GM12878 (cell line): ENCODE data around the gene LRRIQ4. TPM values are rescaled to one million over a fixed set of nuclear protein-coding genes. Genes with fewer than 3 reads are reported as not detected.

Experiments
- NFIC ChIP-seq: IDR thresholded peaks from 2 replicates; pipeline ENCODE4 v1.6.1; 2012; ENCODE audit warnings: low read depth, mild to moderate bottlenecking, inconsistent platforms, low read length, moderate library complexity
- RFX5 ChIP-seq: IDR thresholded peaks from 2 replicates; pipeline ENCODE4 v1.6.1; 2011; ENCODE audit warnings: low read depth, low read length, improper control_type of control experiment
- TCF7 ChIP-seq: IDR thresholded peaks from 2 replicates; pipeline ENCODE4 v1.6.1; 2014; ENCODE audit warnings: antibody characterized with exemption, borderline replicate concordance
- ZNF384 ChIP-seq: IDR thresholded peaks from 2 replicates; pipeline ENCODE4 v1.6.1; 2012; ENCODE audit warnings: low read depth, mild to moderate bottlenecking, low read length, improper control_type of control experiment, borderline replicate concordance
- polyA plus RNA-seq, 11 experiments: library from polyadenylated mRNA; depleted of rRNA in 4 of 11; unstranded in 6 of 11; stranded (reverse) in 5 of 11; fragments of >200 nt; fragmentation: Nextera tagmentation in 4 of 11; fragmentation: Illumina TruSeq in 1 of 11; extraction: Ambion mirVana in 4 of 11; extraction: Trizol in 1 of 11; gene quantifications; 1 replicate in 1 of 11; 2 replicates in 10 of 11; pipeline versions ENCODE4 v1.2.1 to v1.2.3, GENCODE V29; 2011 to 2016; ENCODE audit warnings: inconsistent platforms in 2 of 11, missing spikeins in 2 of 11, low read depth in 1 of 11
- total RNA-seq, 4 experiments: library from RNA; depleted of rRNA in 3 of 4; stranded (reverse); fragments of >200 nt in 3 of 4; fragmentation: Illumina TruSeq in 1 of 4; extraction: Trizol in 1 of 4; gene quantifications; 2 replicates each; pipeline versions ENCODE4 v1.2.1 to v1.2.3, GENCODE V29; 2013 to 2021

Gene LRRIQ4
- total and polyA plus RNA-seq, 10 of the 15 experiments (the other 5 are each of a cell fraction or from before 2014, with no cell fraction given) = 0.06 to 0.21 (median 0.14) TPM; not detected in 3

DNA sequence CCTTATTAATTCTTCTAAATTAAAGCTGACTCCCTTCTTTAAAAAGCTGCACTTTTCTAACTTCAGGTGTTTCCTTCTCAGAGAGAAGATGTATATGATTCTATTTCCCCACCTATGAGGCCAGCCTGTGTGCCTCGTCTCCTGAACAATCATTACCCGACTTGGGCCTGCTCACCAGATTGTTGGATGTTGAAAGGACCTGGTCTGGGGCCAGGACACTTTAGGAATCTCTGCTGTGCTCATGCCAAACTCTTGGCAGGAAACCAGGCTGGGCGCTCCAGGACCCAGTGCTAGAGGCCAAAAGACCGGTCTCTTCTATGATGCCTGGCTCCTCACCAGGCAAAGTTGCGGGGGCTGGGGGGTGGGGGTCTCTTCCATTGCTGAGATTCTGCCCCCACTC is 74.0 kb downstream of the LRRIQ4 start (continued):
- TF ChIP-seq RFX5 (no peak), ZNF384 (no peak), NFIC (no peak), TCF7 (no peak)

Other genes with a start within 250 kb of the LRRIQ4 start
Only the 7 nearest of the 9 such genes appear.
- not detected in 2 replicates for gene MECOM, start 149.2 kb upstream of the LRRIQ4 start, total RNA-seq (2014; rRNA removed)
- gene MECOM, start 149.2 kb upstream of the LRRIQ4 start, total RNA-seq (2014; rRNA removed; fragmentation: Illumina TruSeq; extraction: Trizol) = not detected in 2 replicates
- 0.03 and 0.13 TPM in 2 replicates for gene MECOM, start 149.2 kb upstream of the LRRIQ4 start, total RNA-seq (2021)
- not detected in 2 replicates for gene MECOM, start 149.2 kb upstream of the LRRIQ4 start, polyA plus RNA-seq (2011; rRNA removed)
- gene MECOM, start 149.2 kb upstream of the LRRIQ4 start, polyA plus RNA-seq (2014; fragmentation: Illumina TruSeq; extraction: Trizol) = not detected in 2 replicates
- gene MECOM, start 149.2 kb upstream of the LRRIQ4 start, polyA plus RNA-seq (2014; fragmentation: Nextera tagmentation; extraction: Ambion mirVana) = not detected
- not detected in 2 replicates for gene MECOM, start 149.2 kb upstream of the LRRIQ4 start, polyA plus RNA-seq (2014; rRNA removed)
- gene MECOM, start 149.2 kb upstream of the LRRIQ4 start, polyA plus RNA-seq (2016; fragmentation: Nextera tagmentation; extraction: Ambion mirVana) = not detected
- gene TERC, start 47.8 kb upstream of the LRRIQ4 start, total RNA-seq (2014; rRNA removed) = 119 and 125 TPM in 2 replicates
- gene TERC, start 47.8 kb upstream of the LRRIQ4 start, total RNA-seq (2014; rRNA removed; fragmentation: Illumina TruSeq; extraction: Trizol) = 15.0 and 18.3 TPM in 2 replicates
- 11.1 and 13.7 TPM in 2 replicates for gene TERC, start 47.8 kb upstream of the LRRIQ4 start, total RNA-seq (2021)
- 0.43 TPM in 1 of 2 replicates, not detected in the other for gene TERC, start 47.8 kb upstream of the LRRIQ4 start, polyA plus RNA-seq (2011; rRNA removed)
- not detected in 2 replicates for gene TERC, start 47.8 kb upstream of the LRRIQ4 start, polyA plus RNA-seq (2014; fragmentation: Illumina TruSeq; extraction: Trizol)
- not detected for gene TERC, start 47.8 kb upstream of the LRRIQ4 start, polyA plus RNA-seq (2014; fragmentation: Nextera tagmentation; extraction: Ambion mirVana)
- gene TERC, start 47.8 kb upstream of the LRRIQ4 start, polyA plus RNA-seq (2014; rRNA removed) = 0.62 TPM in 1 of 2 replicates, not detected in the other
- 1 to 10 TPM in 1 of 2 experiments, under 1 TPM in 1; 0.59 to 1.3 TPM for gene TERC, start 47.8 kb upstream of the LRRIQ4 start, polyA plus RNA-seq (2016; fragmentation: Nextera tagmentation; extraction: Ambion mirVana)
- 0.11 TPM in 1 of 2 replicates, not detected in the other for gene ACTRT3, start 43.3 kb upstream of the LRRIQ4 start, total RNA-seq (2014; rRNA removed)
- 0.09 and 0.14 TPM in 2 replicates for gene ACTRT3, start 43.3 kb upstream of the LRRIQ4 start, total RNA-seq (2014; rRNA removed; fragmentation: Illumina TruSeq; extraction: Trizol)
- gene ACTRT3, start 43.3 kb upstream of the LRRIQ4 start, total RNA-seq (2021) = 0.11 and 0.31 TPM in 2 replicates
- gene ACTRT3, start 43.3 kb upstream of the LRRIQ4 start, polyA plus RNA-seq (2011; rRNA removed) = 0.04 and 0.05 TPM in 2 replicates
- 0.09 and 0.14 TPM in 2 replicates for gene ACTRT3, start 43.3 kb upstream of the LRRIQ4 start, polyA plus RNA-seq (2014; fragmentation: Illumina TruSeq; extraction: Trizol)
- gene ACTRT3, start 43.3 kb upstream of the LRRIQ4 start, polyA plus RNA-seq (2014; fragmentation: Nextera tagmentation; extraction: Ambion mirVana) = under 1 TPM in 1 of 2 experiments, not detected in 1; 0.02 TPM
- gene ACTRT3, start 43.3 kb upstream of the LRRIQ4 start, polyA plus RNA-seq (2014; rRNA removed) = 0.15 and 0.22 TPM in 2 replicates
- under 1 TPM; 0.24 to 0.58 TPM for gene ACTRT3, start 43.3 kb upstream of the LRRIQ4 start, polyA plus RNA-seq (2016; fragmentation: Nextera tagmentation; extraction: Ambion mirVana)
- 11.4 and 13.8 TPM in 2 replicates for gene MYNN, start 39.5 kb upstream of the LRRIQ4 start, total RNA-seq (2014; rRNA removed)
- gene MYNN, start 39.5 kb upstream of the LRRIQ4 start, total RNA-seq (2014; rRNA removed; fragmentation: Illumina TruSeq; extraction: Trizol) = 14.1 and 16.7 TPM in 2 replicates
- gene MYNN, start 39.5 kb upstream of the LRRIQ4 start, total RNA-seq (2021) = 9.9 and 11.7 TPM in 2 replicates
- 20.5 and 29.9 TPM in 2 replicates for gene MYNN, start 39.5 kb upstream of the LRRIQ4 start, polyA plus RNA-seq (2011; rRNA removed)
- gene MYNN, start 39.5 kb upstream of the LRRIQ4 start, polyA plus RNA-seq (2014; fragmentation: Illumina TruSeq; extraction: Trizol) = 13.9 and 19.5 TPM in 2 replicates
- 10 to 100 TPM; 14.9 to 16.7 TPM for gene MYNN, start 39.5 kb upstream of the LRRIQ4 start, polyA plus RNA-seq (2014; fragmentation: Nextera tagmentation; extraction: Ambion mirVana)
- 8.8 and 9.6 TPM in 2 replicates for gene MYNN, start 39.5 kb upstream of the LRRIQ4 start, polyA plus RNA-seq (2014; rRNA removed)
- 10 to 100 TPM; 18.3 to 18.8 TPM for gene MYNN, start 39.5 kb upstream of the LRRIQ4 start, polyA plus RNA-seq (2016; fragmentation: Nextera tagmentation; extraction: Ambion mirVana)
- gene LRRC34, start within 50 bp of the LRRIQ4 start, total RNA-seq (2014; rRNA removed) = 1.5 and 2.4 TPM in 2 replicates
- 2.0 and 2.3 TPM in 2 replicates for gene LRRC34, start within 50 bp of the LRRIQ4 start, total RNA-seq (2014; rRNA removed; fragmentation: Illumina TruSeq; extraction: Trizol)
- 0.97 and 1.5 TPM in 2 replicates for gene LRRC34, start within 50 bp of the LRRIQ4 start, total RNA-seq (2021)
- gene LRRC34, start within 50 bp of the LRRIQ4 start, polyA plus RNA-seq (2011; rRNA removed) = 0.24 and 0.71 TPM in 2 replicates
- gene LRRC34, start within 50 bp of the LRRIQ4 start, polyA plus RNA-seq (2014; fragmentation: Illumina TruSeq; extraction: Trizol) = 0.71 and 2.3 TPM in 2 replicates
- 1 to 10 TPM in 1 of 2 experiments, under 1 TPM in 1; 0.34 to 1.4 TPM for gene LRRC34, start within 50 bp of the LRRIQ4 start, polyA plus RNA-seq (2014; fragmentation: Nextera tagmentation; extraction: Ambion mirVana)
- 1.5 and 2.8 TPM in 2 replicates for gene LRRC34, start within 50 bp of the LRRIQ4 start, polyA plus RNA-seq (2014; rRNA removed)
- gene LRRC34, start within 50 bp of the LRRIQ4 start, polyA plus RNA-seq (2016; fragmentation: Nextera tagmentation; extraction: Ambion mirVana) = 1 to 10 TPM; 3.4 to 3.7 TPM
- gene LRRC31, start 57.1 kb downstream of the LRRIQ4 start, total RNA-seq (2014; rRNA removed) = 0.11 TPM in 1 of 2 replicates, not detected in the other
- gene LRRC31, start 57.1 kb downstream of the LRRIQ4 start, total RNA-seq (2014; rRNA removed; fragmentation: Illumina TruSeq; extraction: Trizol) = not detected in 2 replicates
- not detected in 2 replicates for gene LRRC31, start 57.1 kb downstream of the LRRIQ4 start, total RNA-seq (2021)
- not detected in 2 replicates for gene LRRC31, start 57.1 kb downstream of the LRRIQ4 start, polyA plus RNA-seq (2011; rRNA removed)
- gene LRRC31, start 57.1 kb downstream of the LRRIQ4 start, polyA plus RNA-seq (2014; fragmentation: Illumina TruSeq; extraction: Trizol) = 0.06 TPM in 1 of 2 replicates, not detected in the other
- under 1 TPM; 0.04 to 0.06 TPM for gene LRRC31, start 57.1 kb downstream of the LRRIQ4 start, polyA plus RNA-seq (2014; fragmentation: Nextera tagmentation; extraction: Ambion mirVana)
- gene LRRC31, start 57.1 kb downstream of the LRRIQ4 start, polyA plus RNA-seq (2014; rRNA removed) = not detected in 2 replicates
- gene LRRC31, start 57.1 kb downstream of the LRRIQ4 start, polyA plus RNA-seq (2016; fragmentation: Nextera tagmentation; extraction: Ambion mirVana) = not detected
- 0.11 TPM in 1 of 2 replicates, not detected in the other for gene SAMD7, start 98.7 kb downstream of the LRRIQ4 start, total RNA-seq (2014; rRNA removed)
- 0.04 and 0.05 TPM in 2 replicates for gene SAMD7, start 98.7 kb downstream of the LRRIQ4 start, total RNA-seq (2014; rRNA removed; fragmentation: Illumina TruSeq; extraction: Trizol)
- gene SAMD7, start 98.7 kb downstream of the LRRIQ4 start, total RNA-seq (2021) = not detected in 2 replicates
- gene SAMD7, start 98.7 kb downstream of the LRRIQ4 start, polyA plus RNA-seq (2011; rRNA removed) = not detected in 2 replicates
- gene SAMD7, start 98.7 kb downstream of the LRRIQ4 start, polyA plus RNA-seq (2014; fragmentation: Illumina TruSeq; extraction: Trizol) = 0.07 TPM in 1 of 2 replicates, not detected in the other
- under 1 TPM; 0.04 to 0.11 TPM for gene SAMD7, start 98.7 kb downstream of the LRRIQ4 start, polyA plus RNA-seq (2014; fragmentation: Nextera tagmentation; extraction: Ambion mirVana)
- gene SAMD7, start 98.7 kb downstream of the LRRIQ4 start, polyA plus RNA-seq (2014; rRNA removed) = 0.03 and 0.10 TPM in 2 replicates
- under 1 TPM in 1 of 2 experiments, not detected in 1; 0.11 TPM for gene SAMD7, start 98.7 kb downstream of the LRRIQ4 start, polyA plus RNA-seq (2016; fragmentation: Nextera tagmentation; extraction: Ambion mirVana)